ENCODE results near the gene PLK2.

PLK2 gene

DNA sequence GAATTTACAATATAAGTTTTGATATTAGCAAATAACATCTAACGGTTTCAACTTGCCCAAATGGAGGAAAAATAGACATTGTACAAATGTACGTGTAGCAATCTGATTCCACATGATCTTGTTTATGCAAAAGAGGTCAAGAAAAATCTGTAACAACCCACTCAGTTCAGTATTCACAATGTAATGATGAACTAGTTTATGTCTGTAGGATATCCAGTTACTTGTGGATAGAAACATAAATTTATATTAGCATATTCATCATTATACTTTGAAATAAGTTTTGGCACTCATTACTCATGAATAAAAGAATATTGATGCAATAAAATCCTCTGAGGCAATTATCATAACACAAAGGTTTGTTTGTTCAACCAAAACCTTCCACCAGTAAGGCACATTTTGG, 28.1 kb downstream of the PLK2 start:
- TF ChIP-seq ZNF664 (tag by site-specific recombination; IDR thresholded peaks at IDR 0.05) (no peak), ZNF19 (tag by site-specific recombination; IDR thresholded peaks at IDR 0.05; ENCODE audit: low read depth) (no peak), ZNF214 (tag by site-specific recombination; IDR thresholded peaks at IDR 0.05; ENCODE audit: borderline replicate concordance) (no peak), ZNF473 (tag by site-specific recombination; IDR thresholded peaks at IDR 0.05) (no peak), ZNF785 (tag by site-specific recombination; IDR thresholded peaks at IDR 0.05) (no peak), ZNF624 (tag by site-specific recombination; IDR thresholded peaks at IDR 0.05) (no peak), SCRT1 (tag by site-specific recombination; IDR thresholded peaks at IDR 0.05; ENCODE audit: borderline replicate concordance) (no peak), ZNF677 (tag by site-specific recombination; IDR thresholded peaks at IDR 0.05) (no peak), OVOL3 (tag by site-specific recombination; IDR thresholded peaks at IDR 0.05) (no peak), ZNF549 (tag by site-specific recombination; IDR thresholded peaks at IDR 0.05) (no peak), ZEB2 (tag by site-specific recombination; IDR thresholded peaks at IDR 0.05) (no peak), ZNF302 (tag by site-specific recombination; IDR thresholded peaks at IDR 0.05; ENCODE audit: low read depth) (no peak), ZNF501 (tag by site-specific recombination; IDR thresholded peaks at IDR 0.05) (no peak), ZNF843 (tag by site-specific recombination; IDR thresholded peaks at IDR 0.05) (no peak), ZNF626 (tag by site-specific recombination; IDR thresholded peaks at IDR 0.05) (no peak), ZNF701 (tag by site-specific recombination; IDR thresholded peaks at IDR 0.05) (no peak), YY1 (tag by site-specific recombination; IDR thresholded peaks at IDR 0.05) (no peak)
- TF ChIP-seq, protein P1, sequence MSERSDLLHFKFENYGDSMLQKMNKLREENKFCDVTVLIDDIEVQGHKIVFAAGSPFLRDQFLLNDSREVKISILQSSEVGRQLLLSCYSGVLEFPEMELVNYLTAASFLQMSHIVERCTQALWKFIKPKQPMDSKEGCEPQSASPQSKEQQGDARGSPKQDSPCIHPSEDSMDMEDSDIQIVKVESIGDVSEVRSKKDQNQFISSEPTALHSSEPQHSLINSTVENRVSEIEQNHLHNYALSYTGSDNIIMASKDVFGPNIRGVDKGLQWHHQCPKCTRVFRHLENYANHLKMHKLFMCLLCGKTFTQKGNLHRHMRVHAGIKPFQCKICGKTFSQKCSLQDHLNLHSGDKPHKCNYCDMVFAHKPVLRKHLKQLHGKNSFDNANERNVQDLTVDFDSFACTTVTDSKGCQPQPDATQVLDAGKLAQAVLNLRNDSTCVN (tag by site-specific recombination; optimal IDR thresholded peaks at IDR 0.05): no peak
- TF ChIP-seq, protein P2, sequence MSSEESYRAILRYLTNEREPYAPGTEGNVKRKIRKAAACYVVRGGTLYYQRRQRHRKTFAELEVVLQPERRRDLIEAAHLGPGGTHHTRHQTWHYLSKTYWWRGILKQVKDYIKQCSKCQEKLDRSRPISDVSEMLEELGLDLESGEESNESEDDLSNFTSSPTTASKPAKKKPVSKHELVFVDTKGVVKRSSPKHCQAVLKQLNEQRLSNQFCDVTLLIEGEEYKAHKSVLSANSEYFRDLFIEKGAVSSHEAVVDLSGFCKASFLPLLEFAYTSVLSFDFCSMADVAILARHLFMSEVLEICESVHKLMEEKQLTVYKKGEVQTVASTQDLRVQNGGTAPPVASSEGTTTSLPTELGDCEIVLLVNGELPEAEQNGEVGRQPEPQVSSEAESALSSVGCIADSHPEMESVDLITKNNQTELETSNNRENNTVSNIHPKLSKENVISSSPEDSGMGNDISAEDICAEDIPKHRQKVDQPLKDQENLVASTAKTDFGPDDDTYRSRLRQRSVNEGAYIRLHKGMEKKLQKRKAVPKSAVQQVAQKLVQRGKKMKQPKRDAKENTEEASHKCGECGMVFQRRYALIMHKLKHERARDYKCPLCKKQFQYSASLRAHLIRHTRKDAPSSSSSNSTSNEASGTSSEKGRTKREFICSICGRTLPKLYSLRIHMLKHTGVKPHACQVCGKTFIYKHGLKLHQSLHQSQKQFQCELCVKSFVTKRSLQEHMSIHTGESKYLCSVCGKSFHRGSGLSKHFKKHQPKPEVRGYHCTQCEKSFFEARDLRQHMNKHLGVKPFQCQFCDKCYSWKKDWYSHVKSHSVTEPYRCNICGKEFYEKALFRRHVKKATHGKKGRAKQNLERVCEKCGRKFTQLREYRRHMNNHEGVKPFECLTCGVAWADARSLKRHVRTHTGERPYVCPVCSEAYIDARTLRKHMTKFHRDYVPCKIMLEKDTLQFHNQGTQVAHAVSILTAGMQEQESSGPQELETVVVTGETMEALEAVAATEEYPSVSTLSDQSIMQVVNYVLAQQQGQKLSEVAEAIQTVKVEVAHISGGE (tag by site-specific recombination; conservative IDR thresholded peaks at IDR 0.05; ENCODE audit: low read depth): no peak
- TF ChIP-seq, protein P3, sequence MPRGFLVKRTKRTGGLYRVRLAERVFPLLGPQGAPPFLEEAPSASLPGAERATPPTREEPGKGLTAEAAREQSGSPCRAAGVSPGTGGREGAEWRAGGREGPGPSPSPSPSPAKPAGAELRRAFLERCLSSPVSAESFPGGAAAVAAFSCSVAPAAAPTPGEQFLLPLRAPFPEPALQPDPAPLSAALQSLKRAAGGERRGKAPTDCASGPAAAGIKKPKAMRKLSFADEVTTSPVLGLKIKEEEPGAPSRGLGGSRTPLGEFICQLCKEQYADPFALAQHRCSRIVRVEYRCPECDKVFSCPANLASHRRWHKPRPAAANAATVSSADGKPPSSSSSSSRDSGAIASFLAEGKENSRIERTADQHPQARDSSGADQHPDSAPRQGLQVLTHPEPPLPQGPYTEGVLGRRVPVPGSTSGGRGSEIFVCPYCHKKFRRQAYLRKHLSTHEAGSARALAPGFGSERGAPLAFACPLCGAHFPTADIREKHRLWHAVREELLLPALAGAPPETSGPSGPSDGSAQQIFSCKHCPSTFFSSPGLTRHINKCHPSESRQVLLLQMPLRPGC (tag by site-specific recombination; IDR thresholded peaks at IDR 0.05): no peak
- H3K27ac ChIP-seq (ENCODE audit: extremely low read depth, low read depth, low read length): no peak overlapping the region
- POLR2A ChIA-PET: no interaction called here
- H3K9me3 ChIP-seq (ENCODE audit: control insufficient read depth, insufficient read depth, low read depth, low read length): no peaks in the 10 kb centered on the region
- CTCF ChIA-PET: interaction anchor here (0.6 kb wide), 1 partner anchor 13 kb away, joined by 3 read pairs; no protein-coding TSS in a partner anchor
- H3K4me1 ChIP-seq (ENCODE audit: control insufficient read depth, insufficient read depth, low read length): no peaks in the 10 kb centered on the region
- no peak overlapping the region for H3K4me3 ChIP-seq (ENCODE audit: low read depth, low read length)
- H3K36me3 ChIP-seq (ENCODE audit: control insufficient read depth in 2 of 2, insufficient read depth in 1 of 2, low read length in 2 of 2): no peaks in the 10 kb centered on the region

DNA sequence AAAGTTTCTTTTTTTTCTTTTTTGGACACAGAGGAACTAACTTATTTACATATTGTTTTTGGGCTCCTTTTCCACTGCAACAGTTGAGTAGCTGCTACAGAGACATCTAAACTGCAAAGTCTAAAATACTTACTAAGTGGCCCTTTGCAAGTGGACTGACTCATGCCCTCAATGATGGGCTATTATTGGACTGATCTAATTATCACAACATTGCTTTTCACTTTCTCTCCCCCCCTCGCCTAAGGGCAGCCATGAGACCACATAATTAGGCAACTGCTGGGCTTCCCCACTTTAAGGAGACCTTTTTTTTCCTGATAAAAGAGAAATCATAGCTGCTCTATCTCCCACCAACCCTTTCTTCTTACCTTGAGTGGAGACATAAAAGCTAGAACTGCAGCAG, 47.0 kb downstream of the PLK2 start:
- Histone ChIP-seq H3K27ac (ENCODE audit: extremely low read depth, low read depth, low read length) (no peak overlapping the region), H3K4me3 (ENCODE audit: low read depth, low read length) (no peak overlapping the region), H3K9me3 (ENCODE audit: control insufficient read depth, insufficient read depth, low read depth, low read length) (no peaks in the 10 kb centered on the region), H3K36me3 (ENCODE audit: control insufficient read depth in 2 of 2, insufficient read depth in 1 of 2, low read length in 2 of 2) (no peaks in the 10 kb centered on the region), H3K4me1 (ENCODE audit: control insufficient read depth, insufficient read depth, low read length) (peaks cover 7% of the 10 kb centered on the region; the same call in 1 of the 2 replicates)
- ChIA-PET POLR2A (interaction anchor here (1.0 kb wide), 1 partner anchor 47 kb away, joined by 4 read pairs; the partner anchor contains the start of gene PLK2), CTCF (no interaction called here)
- TF ChIP-seq TRIM28 (IDR thresholded peaks at IDR 0.05; ENCODE audit: borderline replicate concordance, low read length): no peak
- peak; percentile 48 for TF ChIP-seq FEZF1 (tag by site-specific recombination; IDR thresholded peaks at IDR 0.05)
- TF ChIP-seq ZNF350 (tag by site-specific recombination; IDR thresholded peaks at IDR 0.05): no peak
- TF ChIP-seq ZNF174 (tag by site-specific recombination; IDR thresholded peaks at IDR 0.05): no peak

Data from HEK293 (cell line).